ENCODE data around the gene ELK4. TPM values are rescaled to one million over a fixed set of nuclear protein-coding genes. Genes with fewer than 3 reads are reported as not detected.

ELK4 gene
- total and polyA plus RNA-seq, 8 donors = 5.7 to 42.7 (median 23.1) TPM

DNA sequence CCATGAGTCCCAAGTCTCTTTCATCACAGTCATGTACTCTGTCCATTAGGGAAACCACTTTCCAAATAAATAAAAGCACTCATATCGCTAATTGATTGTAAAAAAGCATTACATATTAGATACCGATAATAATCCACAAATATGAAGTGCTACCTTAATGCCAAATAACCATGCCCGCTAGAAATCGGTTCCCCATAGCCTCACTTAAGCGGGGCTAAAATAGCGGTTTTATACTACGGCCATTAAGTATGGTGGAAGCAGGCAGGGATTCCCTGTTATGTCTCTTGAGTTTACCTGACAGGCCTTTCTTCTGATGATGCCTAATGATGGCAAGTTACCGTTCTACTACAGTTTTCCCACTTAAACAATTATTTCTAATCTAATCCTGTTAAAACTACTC lies 3.9 kb downstream of the ELK4 start:
- intact Hi-C loops (cut with DNase I) = no loop called here
- WGBS, 2 donors = 88 to 91% methylated on average over 8 of the region's 8 CpGs
- TF ChIP-seq, protein P1, sequence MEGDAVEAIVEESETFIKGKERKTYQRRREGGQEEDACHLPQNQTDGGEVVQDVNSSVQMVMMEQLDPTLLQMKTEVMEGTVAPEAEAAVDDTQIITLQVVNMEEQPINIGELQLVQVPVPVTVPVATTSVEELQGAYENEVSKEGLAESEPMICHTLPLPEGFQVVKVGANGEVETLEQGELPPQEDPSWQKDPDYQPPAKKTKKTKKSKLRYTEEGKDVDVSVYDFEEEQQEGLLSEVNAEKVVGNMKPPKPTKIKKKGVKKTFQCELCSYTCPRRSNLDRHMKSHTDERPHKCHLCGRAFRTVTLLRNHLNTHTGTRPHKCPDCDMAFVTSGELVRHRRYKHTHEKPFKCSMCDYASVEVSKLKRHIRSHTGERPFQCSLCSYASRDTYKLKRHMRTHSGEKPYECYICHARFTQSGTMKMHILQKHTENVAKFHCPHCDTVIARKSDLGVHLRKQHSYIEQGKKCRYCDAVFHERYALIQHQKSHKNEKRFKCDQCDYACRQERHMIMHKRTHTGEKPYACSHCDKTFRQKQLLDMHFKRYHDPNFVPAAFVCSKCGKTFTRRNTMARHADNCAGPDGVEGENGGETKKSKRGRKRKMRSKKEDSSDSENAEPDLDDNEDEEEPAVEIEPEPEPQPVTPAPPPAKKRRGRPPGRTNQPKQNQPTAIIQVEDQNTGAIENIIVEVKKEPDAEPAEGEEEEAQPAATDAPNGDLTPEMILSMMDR (IDR thresholded peaks at IDR 0.05) = no peak
- Histone ChIP-seq H3K27ac (no peak overlapping the region), H3K9me3 (no peaks in the 10 kb centered on the region), H3K4me1 (peaks cover 5 to 18% (median 18%) of the 10 kb centered on the region in 3 donors), H3K27me3 (no peaks in the 10 kb centered on the region), H3K4me3 (no peak overlapping the region), H3K36me3 (no peaks in the 10 kb centered on the region)
- no peak for ATAC-seq
- DNase-seq = no peak
- no peak for FAIRE-seq

GRCh38 chr1:205626216-205626615 lies 5.6 kb downstream of the ELK4 start:
- Histone ChIP-seq H3K27me3 (no peaks in the 10 kb centered on the region), H3K4me1 (peaks cover 0 to 13% (median 13%) of the 10 kb centered on the region in 3 donors), H3K36me3 (peaks cover 0 to 14% (median 3%) of the 10 kb centered on the region in 3 donors), H3K27ac (no peak overlapping the region), H3K9me3 (no peaks in the 10 kb centered on the region), H3K4me3 (no peak overlapping the region)
- no peak for DNase-seq
- intact Hi-C loops (cut with DNase I) = no loop called here
- TF ChIP-seq, protein P1 (IDR thresholded peaks at IDR 0.05) = no peak
- 88 to 93% methylated on average over 3 of the region's 3 CpGs for WGBS, 2 donors
- ATAC-seq = no peak
- no peak for FAIRE-seq

- TF ChIP-seq, protein P1 (IDR thresholded peaks at IDR 0.05) = no peak
- WGBS, 2 donors = 92 to 93% methylated on average over 4 of the region's 4 CpGs
Measured at GRCh38 chr1:205623646-205624045, 8.2 kb downstream of the ELK4 start.

GRCh38 chr1:205620269-205620668 lies 11.5 kb downstream of the ELK4 start:
- DNase-seq (no peak), FAIRE-seq (no peak), ATAC-seq (no peak)
- Histone ChIP-seq H3K9me3 (no peaks in the 10 kb centered on the region), H3K4me3 (no peak overlapping the region), H3K4me1 (peaks cover 5 to 19% (median 8%) of the 10 kb centered on the region in 3 donors), H3K27ac (peak overlapping the region in 3 of 4 donors; percentile 25 to 82 (median 67)), H3K27me3 (no peaks in the 10 kb centered on the region), H3K36me3 (peaks cover 0 to 20% (median 3%) of the 10 kb centered on the region in 3 donors)
- 84 to 86% methylated on average over 6 of the region's 6 CpGs for WGBS, 2 donors
- intact Hi-C loops (cut with DNase I) = no loop called here
- TF ChIP-seq, protein P1 (IDR thresholded peaks at IDR 0.05) = no peak

More at GRCh38 chr1:205623646-205624045, 8.2 kb downstream of the ELK4 start:
- no peaks in the 10 kb centered on the region for H3K27me3 ChIP-seq
- H3K9me3 ChIP-seq = no peaks in the 10 kb centered on the region
- peaks cover 0 to 14% (median 3%) of the 10 kb centered on the region in 3 donors for H3K36me3 ChIP-seq
- FAIRE-seq (no peak), DNase-seq (no peak), ATAC-seq (no peak)
- peak overlapping the region in 1 of 4 donors; percentile 23 for H3K27ac ChIP-seq
- intact Hi-C loops (cut with DNase I) = no loop called here
- peaks cover 5 to 17% (median 8%) of the 10 kb centered on the region in 3 donors for H3K4me1 ChIP-seq
- H3K4me3 ChIP-seq = no peak overlapping the region

DNA sequence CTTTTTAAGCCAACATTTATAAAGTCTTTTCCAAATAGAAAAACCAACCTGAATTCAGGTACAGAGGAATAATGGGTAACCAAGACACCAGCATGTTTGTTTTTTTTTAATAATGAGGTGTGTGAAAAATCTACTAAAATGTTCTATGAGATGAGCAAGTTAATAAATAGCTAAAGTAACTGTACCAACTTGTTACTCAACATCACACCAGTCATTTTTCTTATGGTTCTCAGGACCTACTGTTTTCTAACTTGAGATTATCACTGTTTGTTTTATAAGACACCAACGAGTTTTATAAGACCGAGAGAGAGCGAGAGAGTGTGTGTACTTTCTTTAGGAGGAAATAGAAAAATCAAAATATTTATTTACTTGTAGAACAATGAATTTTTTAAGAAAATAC lies 12.4 kb downstream of the ELK4 start:
- 9 to 20% methylated on average over 3 of the region's 3 CpGs for WGBS, 2 donors
- no peak for DNase-seq
- Histone ChIP-seq H3K4me3 (no peak overlapping the region), H3K27me3 (no peaks in the 10 kb centered on the region), H3K9me3 (no peaks in the 10 kb centered on the region), H3K4me1 (peaks cover 5 to 19% (median 8%) of the 10 kb centered on the region in 3 donors), H3K36me3 (peaks cover 0 to 20% (median 3%) of the 10 kb centered on the region in 3 donors), H3K27ac (peak overlapping the region in 3 of 4 donors; percentile 25 to 82 (median 67))
- intact Hi-C loops (cut with DNase I) = no loop called here
- ATAC-seq = peak in 3 of 4 donors; percentile 36 to 41 (median 40)
- no peak for FAIRE-seq
- TF ChIP-seq, protein P1 (IDR thresholded peaks at IDR 0.05) = no peak
